ENCODE measurements around the gene B3GNT3.
"Not testable (repeated sequence)": the region's sequence is repeated elsewhere in the genome, so short reads cannot be mapped to it uniquely, and the experiment has no call there.

Gene B3GNT3

DNA sequence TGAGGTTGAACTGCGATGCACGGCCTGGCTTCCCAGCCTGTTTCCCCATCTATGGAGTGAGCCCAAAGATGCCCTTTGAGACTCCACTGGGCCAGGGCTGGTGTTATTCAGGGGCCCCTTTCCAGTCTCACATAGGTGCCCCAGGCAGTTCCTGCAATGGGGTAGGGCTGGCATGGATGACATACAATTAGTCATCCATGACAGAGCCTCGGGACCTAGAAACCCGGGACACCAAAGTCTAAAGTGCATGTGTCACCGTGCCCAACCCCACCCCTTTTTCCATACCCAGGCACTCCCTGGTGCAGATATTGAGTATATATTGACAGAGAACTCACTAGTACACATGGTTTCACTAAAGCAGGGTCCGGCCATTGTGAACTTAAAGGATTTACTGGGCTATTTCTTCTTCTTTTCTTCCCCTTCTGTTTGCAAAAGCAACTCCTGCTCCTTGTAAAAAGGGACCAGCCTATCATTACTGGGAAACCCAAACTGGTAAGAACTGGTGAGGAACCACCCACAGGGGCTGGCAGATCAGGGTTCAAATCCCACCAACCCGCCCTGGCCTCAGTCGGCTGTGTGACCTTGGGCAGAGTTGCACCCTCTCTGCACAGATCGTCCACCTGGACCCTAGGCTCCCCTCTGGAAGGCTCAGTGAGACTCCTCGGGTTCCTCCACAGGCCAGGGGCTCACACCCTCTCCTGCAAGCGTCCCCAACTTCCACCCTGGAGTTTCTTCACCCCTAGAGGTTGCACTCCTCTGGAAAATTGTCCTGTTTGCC lies 2.7 kb downstream of the B3GNT3 start:
- DNase-seq: no peak

- DNase-seq: not testable (repeated sequence)
Observed at GRCh38 chr19:17798599-17798998, 3.7 kb downstream of the B3GNT3 start.

DNA sequence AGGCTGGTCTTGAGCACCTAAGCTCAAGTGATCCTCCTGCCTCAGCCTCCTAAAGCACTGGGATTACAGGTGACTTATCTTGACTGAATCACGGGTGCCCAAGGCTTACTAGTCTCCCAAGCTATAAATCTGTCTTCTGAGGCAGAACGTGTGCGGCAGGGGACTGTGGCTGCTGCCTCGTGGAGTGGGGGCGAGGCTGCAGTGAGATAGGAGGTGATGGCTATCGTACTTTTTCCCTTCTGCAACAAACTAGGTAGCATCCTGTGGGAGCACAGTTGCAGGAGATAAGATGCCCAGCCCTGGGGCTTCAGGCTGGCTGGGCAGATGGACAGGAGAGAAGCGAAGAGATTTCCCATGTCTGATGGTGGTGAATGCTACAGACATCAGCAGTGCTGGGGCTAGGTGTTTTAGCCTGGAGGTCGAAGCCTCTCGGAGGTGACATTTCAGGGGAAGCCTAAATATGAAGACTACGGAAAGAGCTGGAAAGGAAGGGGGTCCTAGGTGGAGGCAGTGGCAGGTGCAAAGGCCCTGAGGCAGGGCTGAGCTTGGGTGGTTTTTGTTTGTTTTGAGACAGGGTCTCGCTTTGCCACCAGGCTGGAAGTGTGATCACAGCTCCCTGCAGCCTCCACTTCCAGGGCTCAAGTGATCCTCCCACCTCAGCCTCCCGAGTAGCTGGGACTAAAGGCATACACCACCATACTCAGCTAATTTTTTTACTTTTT lies 7.4 kb downstream of the B3GNT3 start:
- no peak for DNase-seq

GRCh38 chr19:17803264-17803896 lies 8.4 kb downstream of the B3GNT3 start:
- DNase-seq: peak; percentile 91

GRCh38 chr19:17805427-17805826 lies 10.5 kb downstream of the B3GNT3 start:
- DNase-seq: no peak

GRCh38 chr19:17806945-17807344 lies 12.0 kb downstream of the B3GNT3 start:
- no peak for DNase-seq

GRCh38 chr19:17807731-17808316 lies 12.9 kb downstream of the B3GNT3 start:
- peak; percentile 48 for DNase-seq

DNA sequence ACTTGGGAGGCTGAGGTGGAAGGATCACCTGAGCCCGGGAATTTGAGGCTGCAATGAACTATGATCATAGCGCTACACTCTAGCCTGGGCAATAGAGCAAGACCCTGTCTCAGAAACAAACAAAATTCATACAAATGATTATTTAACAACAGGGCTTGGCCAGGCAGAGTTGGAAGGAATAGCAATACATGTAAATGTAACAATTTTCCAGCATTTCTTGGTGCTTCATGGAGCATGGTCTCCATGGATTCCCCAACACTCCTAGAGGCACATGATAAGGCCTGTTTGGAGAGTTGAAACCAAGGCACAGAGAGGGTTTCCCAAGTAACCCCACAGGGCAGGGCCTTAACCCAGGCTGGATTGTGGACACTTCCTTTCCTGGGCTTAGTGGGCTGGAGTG lies 16.2 kb downstream of the B3GNT3 start:
- no peak for DNase-seq

- DNase-seq: no peak
Observed at GRCh38 chr19:17811681-17812080, 16.7 kb downstream of the B3GNT3 start.

DNA sequence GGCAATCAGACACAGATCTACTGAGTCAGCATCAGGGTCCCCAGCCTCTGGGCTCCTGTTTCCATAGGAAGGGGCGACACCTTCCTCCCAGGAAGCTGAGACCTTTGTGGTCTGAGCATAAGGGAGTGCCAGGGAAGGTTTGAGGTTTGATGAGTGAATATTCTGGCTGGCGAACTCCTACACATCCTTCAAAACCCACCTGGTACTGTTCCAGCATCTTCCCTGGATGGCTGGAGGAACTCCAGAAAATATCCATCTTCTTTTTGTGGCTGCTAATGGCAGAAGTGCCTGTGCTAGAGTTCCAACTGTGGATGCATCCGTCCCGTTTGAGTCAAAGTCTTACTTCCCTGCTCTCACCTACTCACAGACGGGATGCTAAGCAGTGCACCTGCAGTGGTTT lies 17.2 kb downstream of the B3GNT3 start:
- no peak for DNase-seq

GRCh38 chr19:17817668-17818363 lies 22.9 kb downstream of the B3GNT3 start:
- no peak for DNase-seq

GRCh38 chr19:17821190-17821589 lies 26.3 kb downstream of the B3GNT3 start, which contains the start of gene INSL3:
TSS of gene INSL3 (minus strand) at chr19:17821519. CDS start at chr19:17821506, 13 bp downstream.
- DNase-seq: no peak

- DNase-seq: no peak
Observed at GRCh38 chr19:17824339-17824738, 29.4 kb downstream of the B3GNT3 start.

DNA sequence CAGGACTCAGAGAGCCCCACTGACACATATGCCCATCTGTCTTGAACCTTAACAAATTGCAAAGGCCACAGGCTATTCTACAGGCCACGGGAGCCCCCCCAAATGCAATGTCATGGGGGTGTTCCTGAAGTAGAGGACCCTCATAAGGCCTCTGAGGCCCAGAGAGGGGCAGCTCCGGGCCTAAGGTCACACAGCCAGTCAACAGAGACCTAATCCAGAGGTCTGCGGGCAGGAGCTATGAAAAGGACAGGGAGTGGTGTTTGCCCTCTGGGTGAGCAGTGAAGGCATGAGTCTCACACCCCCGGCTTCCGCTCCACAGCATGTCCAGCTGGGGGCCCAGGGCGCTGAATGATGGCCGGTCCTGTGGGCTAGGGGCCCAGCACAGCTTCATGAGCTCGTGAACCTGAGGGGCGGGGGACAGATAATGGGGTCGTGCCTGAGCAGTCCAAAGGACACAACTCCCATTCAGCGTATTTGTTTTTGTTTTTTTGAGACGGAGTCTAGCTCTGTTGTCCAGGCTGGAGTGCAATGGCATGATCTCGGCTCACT lies 31.6 kb downstream of the B3GNT3 start:
- no peak for DNase-seq

GRCh38 chr19:17829855-17830566 lies 35.1 kb downstream of the B3GNT3 start:
- DNase-seq: no peak

DNA sequence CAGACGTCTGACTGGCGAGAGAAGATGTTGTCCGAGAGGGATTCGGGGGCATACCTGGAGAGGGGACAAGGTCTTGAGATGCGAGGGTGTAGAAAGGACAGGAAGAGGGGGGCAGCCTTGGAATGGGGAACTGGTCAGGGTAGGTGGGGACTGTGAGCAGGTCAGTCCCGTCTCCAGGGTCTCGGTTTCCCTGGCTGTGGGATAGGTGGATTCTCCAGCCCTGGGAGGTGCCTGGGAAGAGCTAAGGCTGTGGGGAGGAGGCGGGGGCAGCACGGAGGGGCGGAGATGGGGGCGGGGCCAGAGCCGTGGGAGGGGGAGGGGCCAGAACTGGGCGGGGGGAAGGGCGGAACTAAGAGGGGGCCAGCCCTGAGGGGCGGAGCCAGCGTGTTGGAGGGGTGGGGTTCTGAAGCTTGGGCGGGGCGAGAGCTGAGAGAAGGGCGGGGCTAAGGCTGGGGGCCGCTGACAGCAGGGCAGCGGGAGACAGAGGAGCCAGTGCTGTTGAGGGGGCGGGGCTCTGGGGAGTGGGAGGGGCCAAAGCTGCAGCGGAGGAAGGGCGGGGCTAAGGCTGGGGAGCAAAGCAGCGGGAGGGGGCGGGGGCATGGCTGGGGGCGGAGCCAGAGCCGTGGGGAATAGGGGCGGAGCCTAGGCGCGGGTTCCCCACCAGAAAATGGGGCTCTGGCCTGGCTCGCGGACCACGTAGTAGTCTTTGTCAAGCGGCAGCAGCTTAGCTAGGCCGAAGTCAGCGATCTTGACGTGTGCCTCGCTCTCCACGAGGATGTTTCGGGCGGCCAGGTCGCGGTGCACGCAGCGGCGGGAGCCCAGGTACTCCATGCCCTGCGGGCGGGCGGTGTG lies 35.9 kb downstream of the B3GNT3 start:
- peak; percentile 73 for DNase-seq

DNA sequence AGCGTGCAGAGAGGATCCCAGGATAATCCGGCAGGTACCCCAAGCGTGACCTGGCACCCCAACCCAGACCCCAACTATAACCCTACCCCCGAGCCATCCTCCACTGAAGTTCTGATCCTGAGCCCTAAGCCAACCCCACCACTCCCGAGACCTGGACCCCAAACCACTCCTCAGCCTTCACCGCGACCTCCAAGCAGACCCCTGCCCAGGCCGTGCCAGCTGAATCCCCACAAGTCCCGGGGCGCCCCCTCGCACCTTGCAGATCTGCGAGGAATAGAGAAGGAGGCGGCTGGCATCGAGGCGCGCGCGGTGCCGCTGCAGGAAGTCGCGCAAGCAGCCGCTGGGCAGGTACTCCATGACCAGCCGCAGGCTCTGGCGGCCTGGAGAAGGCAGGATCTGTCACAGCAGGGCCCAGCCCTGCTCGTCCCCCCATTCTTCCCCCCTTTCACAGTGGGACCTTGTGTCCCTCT lies 36.5 kb downstream of the B3GNT3 start:
- DNase-seq: no peak

GRCh38 chr19:17832443-17833208 lies 37.7 kb downstream of the B3GNT3 start:
- no peak for DNase-seq

- peak; percentile 43 for DNase-seq
Observed at GRCh38 chr19:17834350-17835181, 39.6 kb downstream of the B3GNT3 start.
